ENCODE data around the gene CXXC1. TPM values are rescaled to one million over a fixed set of nuclear protein-coding genes. Genes with fewer than 3 reads are reported as not detected.

The CXXC1 gene
- total RNA-seq = 10 to 100 TPM; 80.9 to 88.8 (median 83.7) TPM
- long read RNA-seq, donor 1, transcript CXXC1-201 (15 exons, 2,936 nt) = major isoform, 75 of 143 reads
- long read RNA-seq, donor 1, partial matches to known transcripts = 13 of 143 reads
- long read RNA-seq, donor 1, other reads (novel, unspliced or antisense) = 45 of 143 reads
- long read RNA-seq, donor 2, transcript CXXC1-201 (15 exons, 2,936 nt) = major isoform, 28 of 42 reads
- long read RNA-seq, donor 2, partial matches to known transcripts = 2 of 42 reads
- long read RNA-seq, donor 2, other reads (novel, unspliced or antisense) = 11 of 42 reads

DNA sequence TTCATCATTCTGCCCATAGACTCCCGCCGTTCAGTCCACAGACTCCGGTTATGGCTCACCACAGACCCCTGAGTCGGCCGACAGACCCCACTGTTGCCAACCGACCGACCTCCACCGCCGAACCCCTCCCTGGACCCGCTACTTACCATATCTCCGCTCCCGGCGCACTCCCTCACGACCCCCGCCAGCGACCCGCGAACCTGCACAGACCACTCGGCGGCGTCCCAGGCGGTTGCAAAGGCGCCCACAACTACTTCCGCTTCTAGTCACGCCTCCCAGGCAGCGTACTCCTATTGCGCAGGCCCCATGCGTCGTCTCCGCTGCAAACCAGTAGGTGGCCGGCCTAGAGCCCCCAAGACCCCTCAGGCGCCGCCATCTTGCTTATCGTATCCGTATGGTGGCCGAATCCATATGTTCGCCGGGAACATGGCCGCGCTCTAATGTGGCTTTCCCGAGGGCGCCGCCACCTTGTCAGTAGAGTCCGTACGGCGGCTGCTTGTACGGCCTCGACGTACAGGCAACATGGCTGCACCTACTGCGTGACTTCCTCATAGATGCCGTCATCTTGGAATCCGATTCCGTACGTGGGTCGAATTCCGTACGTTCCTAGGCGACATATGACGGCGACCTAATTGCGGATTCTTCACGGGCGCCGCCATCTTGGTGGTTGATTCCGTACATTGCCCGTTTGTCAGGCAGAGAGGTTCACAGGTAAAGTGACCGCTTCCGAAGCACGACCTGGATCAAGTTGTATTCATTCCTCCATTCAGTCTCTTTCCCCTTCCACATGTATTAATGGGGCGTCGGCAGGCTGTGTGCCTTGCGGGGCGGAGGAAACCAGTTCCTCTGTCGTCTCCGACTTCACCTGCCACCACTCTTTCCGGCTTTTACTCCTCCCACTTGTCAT is at the start of gene CXXC1:
Gene CXXC1 (minus strand): TSS at position 252 of the 907 bp plus-strand sequence. CDS start 103 bp downstream, at position 149.
- peak within 1 kb of the TSS; percentile 50 for H3K4me3 ChIP-seq
- intact Hi-C loops (cut with DNase I, micrococcal nuclease) = no loop called here
- no peaks in the 10 kb centered on the region for H3K9me3 ChIP-seq
- peaks cover 3% of the 10 kb centered on the region for H3K36me3 ChIP-seq (ENCODE audit: low read depth)
- TF ChIP-seq, protein P1, sequence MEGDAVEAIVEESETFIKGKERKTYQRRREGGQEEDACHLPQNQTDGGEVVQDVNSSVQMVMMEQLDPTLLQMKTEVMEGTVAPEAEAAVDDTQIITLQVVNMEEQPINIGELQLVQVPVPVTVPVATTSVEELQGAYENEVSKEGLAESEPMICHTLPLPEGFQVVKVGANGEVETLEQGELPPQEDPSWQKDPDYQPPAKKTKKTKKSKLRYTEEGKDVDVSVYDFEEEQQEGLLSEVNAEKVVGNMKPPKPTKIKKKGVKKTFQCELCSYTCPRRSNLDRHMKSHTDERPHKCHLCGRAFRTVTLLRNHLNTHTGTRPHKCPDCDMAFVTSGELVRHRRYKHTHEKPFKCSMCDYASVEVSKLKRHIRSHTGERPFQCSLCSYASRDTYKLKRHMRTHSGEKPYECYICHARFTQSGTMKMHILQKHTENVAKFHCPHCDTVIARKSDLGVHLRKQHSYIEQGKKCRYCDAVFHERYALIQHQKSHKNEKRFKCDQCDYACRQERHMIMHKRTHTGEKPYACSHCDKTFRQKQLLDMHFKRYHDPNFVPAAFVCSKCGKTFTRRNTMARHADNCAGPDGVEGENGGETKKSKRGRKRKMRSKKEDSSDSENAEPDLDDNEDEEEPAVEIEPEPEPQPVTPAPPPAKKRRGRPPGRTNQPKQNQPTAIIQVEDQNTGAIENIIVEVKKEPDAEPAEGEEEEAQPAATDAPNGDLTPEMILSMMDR (IDR thresholded peaks at IDR 0.05) = no peak
- ATAC-seq (peak; percentile 96), DNase-seq (peak; percentile 98 to 100 (median 98))
- H3K4me1 ChIP-seq (ENCODE audit: low read depth) = peaks cover 4% of the 10 kb centered on the region

DNA sequence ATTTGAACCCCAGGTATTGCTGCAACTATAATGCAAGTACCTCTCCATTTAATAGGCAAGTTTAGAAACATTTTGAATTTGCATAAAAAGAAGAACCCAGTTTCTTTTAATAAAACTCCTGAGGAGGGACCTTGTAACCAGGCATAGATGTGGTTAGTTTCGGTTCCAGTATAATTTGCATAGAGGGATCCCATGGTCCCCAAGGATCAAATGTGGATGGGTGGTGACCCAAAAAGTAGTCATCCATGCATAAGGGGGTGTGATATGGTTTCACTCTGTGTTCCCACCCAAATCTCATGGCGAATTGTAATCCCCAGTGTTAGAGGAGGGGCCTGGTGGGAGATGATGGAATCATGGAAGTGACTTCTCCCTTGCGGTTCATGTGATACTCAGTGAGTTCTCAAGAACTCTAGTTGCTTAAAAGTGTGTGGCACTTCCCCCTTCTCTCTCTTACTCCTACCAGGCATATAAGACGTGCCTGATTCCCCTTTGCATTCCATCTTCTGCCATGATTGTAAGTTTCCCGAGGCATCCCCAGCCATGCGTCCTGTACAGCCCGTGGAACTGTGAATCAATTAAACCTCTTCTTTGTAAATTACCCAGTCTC is 47.2 kb upstream of the CXXC1 start:
- H3K4me1 ChIP-seq (ENCODE audit: low read depth) = no peaks in the 10 kb centered on the region
- DNase-seq (no peak), ATAC-seq (peak; percentile 17)
- TF ChIP-seq, protein P1 (IDR thresholded peaks at IDR 0.05) = no peak
- no peaks in the 10 kb centered on the region for H3K9me3 ChIP-seq
- intact Hi-C loops (cut with DNase I, micrococcal nuclease) = no loop called here
- no peaks in the 10 kb centered on the region for H3K36me3 ChIP-seq (ENCODE audit: low read depth)
- no peak overlapping the region for H3K4me3 ChIP-seq

DNA sequence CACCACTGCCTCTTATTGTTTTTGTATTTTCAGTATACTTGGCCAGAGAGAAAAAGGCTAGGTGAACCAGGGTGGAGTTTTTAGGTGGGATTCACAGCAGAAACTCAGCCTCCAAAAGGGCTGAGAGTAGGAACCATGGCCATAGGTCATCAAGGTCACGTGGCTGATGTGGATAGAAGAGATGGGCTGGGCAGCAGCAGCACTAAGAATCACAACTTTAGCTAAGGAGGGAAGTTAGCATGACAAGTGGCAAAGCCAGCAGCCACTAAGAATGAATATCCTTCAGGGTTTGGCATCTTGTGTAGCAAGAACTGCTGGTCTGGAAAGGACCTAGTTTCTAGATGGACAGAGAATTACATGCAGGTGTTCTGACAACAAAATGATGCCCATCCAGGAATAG is 44.2 kb upstream of the CXXC1 start:
- ATAC-seq (no peak), DNase-seq (no peak)
- intact Hi-C loops (cut with DNase I, micrococcal nuclease) = no loop called here

DNA sequence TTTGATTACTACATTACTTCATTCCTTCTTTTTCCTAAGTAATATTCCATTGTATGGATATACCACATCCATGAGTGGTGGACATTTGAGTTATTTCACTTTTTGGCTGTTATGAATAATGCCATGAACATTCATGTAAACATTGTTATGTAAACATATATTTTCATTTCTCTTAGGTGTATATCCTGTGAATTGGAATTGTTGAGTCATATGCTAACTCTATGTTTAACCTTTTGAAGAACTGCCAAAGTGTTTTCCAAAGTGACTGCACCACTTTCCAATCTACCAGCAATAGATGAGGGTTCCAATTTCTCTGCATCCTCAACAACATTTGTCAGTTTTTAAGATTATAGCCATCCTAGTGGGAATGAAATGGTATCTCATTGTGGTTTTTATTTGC is 42.7 kb upstream of the CXXC1 start:
- intact Hi-C loops (cut with DNase I, micrococcal nuclease) = no loop called here
- no peak for DNase-seq
- no peaks in the 10 kb centered on the region for H3K4me1 ChIP-seq (ENCODE audit: low read depth)
- ATAC-seq = no peak
- H3K4me3 ChIP-seq = no peak overlapping the region
- no peaks in the 10 kb centered on the region for H3K36me3 ChIP-seq (ENCODE audit: low read depth)
- TF ChIP-seq, protein P1 (IDR thresholded peaks at IDR 0.05) = no peak
- no peaks in the 10 kb centered on the region for H3K9me3 ChIP-seq

More for the DNA sequence above, 44.2 kb upstream of the CXXC1 start:
- TF ChIP-seq, protein P1 (IDR thresholded peaks at IDR 0.05) = no peak
- no peaks in the 10 kb centered on the region for H3K36me3 ChIP-seq (ENCODE audit: low read depth)
- H3K4me1 ChIP-seq (ENCODE audit: low read depth) = no peaks in the 10 kb centered on the region
- H3K4me3 ChIP-seq = no peak overlapping the region
- no peaks in the 10 kb centered on the region for H3K9me3 ChIP-seq

DNA sequence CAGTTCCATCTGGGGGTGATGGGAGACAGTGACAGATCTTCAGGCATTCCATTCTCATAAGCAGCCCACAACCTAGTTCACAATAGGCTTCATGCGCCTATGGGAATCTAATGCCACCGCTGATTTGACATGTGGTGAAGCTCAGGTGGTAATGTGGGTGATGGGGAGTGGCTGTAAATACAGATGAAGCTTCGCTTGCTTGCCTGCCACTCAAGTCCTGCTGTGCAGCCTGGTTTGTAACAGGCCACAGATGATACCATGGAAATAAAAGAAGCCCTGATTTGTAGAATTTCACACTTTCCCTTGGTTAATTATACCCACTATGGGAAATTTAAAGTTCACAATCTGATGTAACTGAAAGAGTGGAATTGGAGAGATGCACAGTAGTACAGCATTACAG is 40.5 kb upstream of the CXXC1 start:
- DNase-seq = no peak
- Histone ChIP-seq H3K4me3 (no peak overlapping the region), H3K9me3 (no peaks in the 10 kb centered on the region), H3K4me1 (ENCODE audit: low read depth) (no peaks in the 10 kb centered on the region), H3K36me3 (ENCODE audit: low read depth) (no peaks in the 10 kb centered on the region)
- TF ChIP-seq, protein P1 (IDR thresholded peaks at IDR 0.05) = no peak
- intact Hi-C loops (cut with DNase I, micrococcal nuclease) = no loop called here
- ATAC-seq = no peak
